Fibroblast of pulmonary artery (primary cell): ENCODE measurements around the gene IGF1R.

Experiments used
- DNase-seq: peaks from one replicate; pipeline ENCODE4 v3.0.0-alpha.2; 2010; ENCODE audit warnings: low read depth
- H3K4me3 ChIP-seq: replicated peaks from 2 replicates; pipeline ENCODE4 v1.5.1; 2011; ENCODE audit warnings: low read depth, mild to moderate bottlenecking, control low read depth, low read length, moderate library complexity
- TF ChIP-seq, protein P1 (sequence below): IDR thresholded peaks from 2 replicates; pipeline ENCODE4 v1.5.1; 2011; ENCODE audit warnings: mild to moderate bottlenecking, control low read depth, low read length, inconsistent platforms; ENCODE audit errors: missing control alignments

Gene IGF1R

DNA sequence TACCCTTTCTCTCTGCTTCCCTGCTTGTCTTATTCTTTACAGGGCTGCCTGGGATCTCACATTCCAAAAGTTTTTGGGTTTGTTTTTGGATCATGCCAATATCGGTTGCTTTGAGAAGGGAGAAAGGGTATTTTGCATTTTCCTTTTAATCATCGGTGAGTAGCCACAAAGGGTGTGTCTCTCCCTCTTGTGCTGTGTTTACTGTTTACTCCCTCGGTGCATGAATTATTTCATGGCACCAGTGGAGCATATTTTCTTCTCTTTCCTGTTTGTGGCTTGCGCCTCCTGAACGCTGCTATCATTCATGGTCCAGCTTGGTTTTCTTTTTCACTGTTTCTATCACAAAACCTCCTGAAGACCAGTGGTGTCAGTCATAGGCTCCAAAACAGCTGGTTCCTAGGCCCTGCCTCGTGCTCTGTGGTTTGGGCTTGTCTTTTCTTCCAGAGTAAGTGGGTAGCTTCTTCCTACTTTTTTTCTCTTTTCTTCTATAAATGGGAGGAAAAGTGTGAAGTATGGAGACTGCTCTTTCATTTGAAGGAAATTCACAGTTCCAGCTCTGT, 54.9 kb downstream of the IGF1R start:
- TF ChIP-seq, protein P1, sequence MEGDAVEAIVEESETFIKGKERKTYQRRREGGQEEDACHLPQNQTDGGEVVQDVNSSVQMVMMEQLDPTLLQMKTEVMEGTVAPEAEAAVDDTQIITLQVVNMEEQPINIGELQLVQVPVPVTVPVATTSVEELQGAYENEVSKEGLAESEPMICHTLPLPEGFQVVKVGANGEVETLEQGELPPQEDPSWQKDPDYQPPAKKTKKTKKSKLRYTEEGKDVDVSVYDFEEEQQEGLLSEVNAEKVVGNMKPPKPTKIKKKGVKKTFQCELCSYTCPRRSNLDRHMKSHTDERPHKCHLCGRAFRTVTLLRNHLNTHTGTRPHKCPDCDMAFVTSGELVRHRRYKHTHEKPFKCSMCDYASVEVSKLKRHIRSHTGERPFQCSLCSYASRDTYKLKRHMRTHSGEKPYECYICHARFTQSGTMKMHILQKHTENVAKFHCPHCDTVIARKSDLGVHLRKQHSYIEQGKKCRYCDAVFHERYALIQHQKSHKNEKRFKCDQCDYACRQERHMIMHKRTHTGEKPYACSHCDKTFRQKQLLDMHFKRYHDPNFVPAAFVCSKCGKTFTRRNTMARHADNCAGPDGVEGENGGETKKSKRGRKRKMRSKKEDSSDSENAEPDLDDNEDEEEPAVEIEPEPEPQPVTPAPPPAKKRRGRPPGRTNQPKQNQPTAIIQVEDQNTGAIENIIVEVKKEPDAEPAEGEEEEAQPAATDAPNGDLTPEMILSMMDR: no peak
- no peak for DNase-seq
- H3K4me3 ChIP-seq: no peak overlapping the region

DNA sequence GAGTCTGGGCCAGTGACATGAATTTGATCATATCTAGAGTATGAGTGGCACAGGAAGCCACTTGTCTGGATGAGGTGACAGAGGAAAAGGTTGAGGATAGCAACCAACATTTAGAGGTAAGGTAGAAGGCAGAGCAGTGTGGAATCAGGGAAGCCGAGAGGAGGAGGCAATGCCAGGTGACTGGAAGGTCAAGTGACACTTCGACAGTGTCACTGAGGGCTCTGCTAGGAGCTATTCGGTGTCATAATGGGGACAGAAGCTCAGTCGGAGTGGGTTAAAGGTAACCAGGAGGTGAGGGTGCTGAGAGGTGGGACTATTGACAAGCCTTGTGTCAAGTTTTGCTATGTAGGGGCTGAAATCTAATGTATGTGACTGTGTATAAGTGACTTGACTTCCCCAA, 56.7 kb downstream of the IGF1R start:
- DNase-seq: no peak
- TF ChIP-seq, protein P1: no peak
- H3K4me3 ChIP-seq: no peak overlapping the region

DNA sequence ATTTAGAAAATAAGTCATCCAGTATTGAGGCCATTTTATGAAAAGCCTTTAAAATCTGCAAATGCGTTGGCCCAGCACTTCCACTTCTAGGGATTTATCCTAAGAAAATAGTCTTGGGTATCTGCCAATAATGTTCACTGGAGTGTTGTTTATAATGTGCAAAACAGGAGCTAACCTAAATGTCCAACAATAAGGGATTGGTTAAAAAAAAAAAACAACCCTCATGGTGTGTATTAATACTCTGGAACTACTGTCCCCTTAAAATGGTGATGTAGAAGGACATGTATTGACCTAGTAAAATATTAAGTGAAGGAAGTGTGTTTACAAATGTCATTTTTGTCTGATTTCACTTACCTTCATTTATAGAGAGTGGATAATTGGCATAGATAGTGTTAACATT, 58.0 kb downstream of the IGF1R start:
- H3K4me3 ChIP-seq: no peak overlapping the region
- TF ChIP-seq, protein P1: no peak
- no peak for DNase-seq

DNA sequence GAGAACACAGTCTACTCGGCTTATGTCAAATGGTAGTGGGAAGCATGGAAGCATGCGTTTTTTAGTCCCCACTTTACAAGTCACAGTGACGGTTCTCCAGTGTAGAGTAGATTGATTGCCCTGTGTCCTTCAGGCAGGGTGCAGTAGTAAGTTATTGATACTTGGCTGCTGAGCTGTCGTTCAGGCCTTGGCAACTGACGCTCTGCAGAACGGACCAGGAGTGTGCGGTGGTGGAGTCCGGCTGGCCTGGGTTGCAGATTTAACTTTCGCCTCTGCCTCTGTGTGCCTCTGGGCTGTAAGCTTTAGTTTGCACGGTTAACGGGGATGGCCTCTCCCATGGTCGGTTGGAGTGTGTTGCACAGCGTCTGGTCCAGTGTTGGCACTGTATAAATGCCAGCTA, 58.6 kb downstream of the IGF1R start:
- no peak overlapping the region for H3K4me3 ChIP-seq
- DNase-seq: no peak
- TF ChIP-seq, protein P1: no peak

DNA sequence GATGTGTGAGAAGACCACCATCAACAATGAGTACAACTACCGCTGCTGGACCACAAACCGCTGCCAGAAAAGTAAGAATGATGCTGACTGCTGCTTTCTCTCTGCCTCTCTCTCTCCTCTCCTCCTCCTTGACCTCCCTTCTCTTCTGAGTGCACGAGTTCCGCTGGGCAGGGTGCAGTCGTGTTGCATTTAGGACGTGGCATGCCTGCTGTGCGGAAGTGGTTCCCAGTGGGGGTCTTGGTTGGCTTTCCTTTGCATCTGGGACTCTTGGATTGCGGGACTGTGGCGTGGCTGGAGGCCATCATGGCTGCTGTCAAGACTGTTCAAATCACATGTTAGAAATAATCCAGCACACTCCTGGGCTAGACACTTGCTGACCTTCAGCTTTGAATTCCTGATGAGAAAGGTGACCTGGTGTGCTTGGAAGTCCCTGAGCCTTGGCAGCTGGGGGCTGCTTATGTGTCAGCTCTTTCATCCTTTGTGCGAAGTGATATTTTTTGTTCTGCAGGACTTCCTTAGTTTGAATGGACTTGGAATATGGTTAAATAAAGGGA, 59.8 kb downstream of the IGF1R start:
- TF ChIP-seq, protein P1: no peak
- no peak for DNase-seq
- no peak overlapping the region for H3K4me3 ChIP-seq

DNA sequence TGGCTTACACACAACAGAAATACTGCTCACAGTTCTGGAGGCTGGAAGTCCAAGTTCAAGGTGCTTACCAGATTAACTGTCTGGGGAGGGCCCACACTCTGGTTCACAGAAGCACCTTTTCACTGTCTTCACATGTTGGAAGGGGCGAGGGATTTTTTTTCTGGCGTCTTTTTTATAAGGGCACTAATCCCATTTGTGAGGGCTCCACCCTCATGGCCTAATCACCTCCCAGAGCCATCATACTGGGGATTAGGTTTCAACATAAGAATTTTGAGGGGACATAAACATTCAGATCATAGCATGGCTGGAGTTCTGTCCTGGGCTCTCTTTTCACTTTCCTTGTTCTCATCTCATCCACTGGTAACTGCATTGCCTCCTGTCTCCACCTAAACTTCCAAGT, 63.5 kb downstream of the IGF1R start:
- H3K4me3 ChIP-seq: no peak overlapping the region
- TF ChIP-seq, protein P1: no peak
- DNase-seq: no peak
